Right atrium auricular region (tissue), 2 donors: ENCODE measurements around the gene ANO5. TPM values are rescaled to one million over a fixed set of nuclear protein-coding genes. Genes with fewer than 3 reads are reported as not detected.
"Not testable (repeated sequence)": the region's sequence is repeated elsewhere in the genome, so short reads cannot be mapped to it uniquely, and the experiment has no call there.

Source experiments
- DNase-seq: peaks from one replicate; pipeline ENCODE4 v3.0.0-alpha.2; 2019; ENCODE audit warnings: low spot score
- H3K27ac ChIP-seq, 2 donors: fragments of 200-600 bp; sonication (generic); 1 replicate in 1 of 2; 2 replicates in 1 of 2; pipeline ENCODE4 v1.5.1; 2016 to 2019
- H3K27me3 ChIP-seq, 2 donors: fragments of 200-600 bp; sonication (generic); one replicate each; pipeline versions ENCODE4 v1.5.1 to v1.6.0; 2017 to 2019
- H3K36me3 ChIP-seq: fragments of 200-600 bp; sonication (generic); one replicate; pipeline ENCODE4 v1.5.1; 2016
- H3K4me1 ChIP-seq, 2 donors: fragments of 200-600 bp; sonication (generic); one replicate each; pipeline versions ENCODE4 v1.5.1 to v1.6.0; 2017 to 2019
- H3K4me3 ChIP-seq, 2 donors: fragments of 200-600 bp; sonication (generic); 1 replicate in 1 of 2; 2 replicates in 1 of 2; pipeline ENCODE4 v1.5.1; 2017 to 2019; ENCODE audit warnings: mild to moderate bottlenecking in 1 of 2, moderate library complexity in 1 of 2
- H3K9me3 ChIP-seq, 2 donors: fragments of 200-600 bp; sonication (generic); one replicate each; pipeline ENCODE4 v1.5.1; 2019
- CTCF ChIP-seq, 2 donors: fragments of 200-600 bp; sonication (generic); IDR thresholded peaks; one replicate each; pipeline ENCODE4 v1.5.1; 2019; ENCODE audit warnings: antibody characterized with exemption in 2 of 2
- total RNA-seq, 2 donors: library from RNA; depleted of rRNA; stranded (reverse); fragments of >200 nt; gene quantifications; one replicate each; pipeline ENCODE4 v1.1.0, GENCODE V29; 2016

ANO5 gene
- total RNA-seq, 2 donors from 2014 or later = 38.7 to 94.3 TPM

- Histone ChIP-seq H3K4me3 (no peak overlapping the region), H3K27me3 (no peaks in the 10 kb centered on the region), H3K36me3 (peaks cover 20% of the 10 kb centered on the region), H3K4me1 (no peaks in the 10 kb centered on the region), H3K27ac (no peak overlapping the region), H3K9me3 (no peaks in the 10 kb centered on the region)
- TF ChIP-seq CTCF (IDR thresholded peaks at IDR 0.05) = no peak
- no peak for DNase-seq
Observed at GRCh38 chr11:22273781-22274180, 80.9 kb downstream of the ANO5 start.

- TF ChIP-seq CTCF (IDR thresholded peaks at IDR 0.05) = no peak
- no peak for DNase-seq
- Histone ChIP-seq H3K36me3 (peaks cover 19% of the 10 kb centered on the region), H3K9me3 (no peaks in the 10 kb centered on the region), H3K4me3 (no peak overlapping the region), H3K4me1 (no peaks in the 10 kb centered on the region), H3K27ac (no peak overlapping the region), H3K27me3 (no peaks in the 10 kb centered on the region)
Observed at GRCh38 chr11:22275600-22275999, 82.7 kb downstream of the ANO5 start.

GRCh38 chr11:22276535-22276934 lies 83.7 kb downstream of the ANO5 start:
- Histone ChIP-seq H3K27ac (no peak overlapping the region), H3K4me3 (no peak overlapping the region), H3K27me3 (no peaks in the 10 kb centered on the region), H3K4me1 (no peaks in the 10 kb centered on the region), H3K9me3 (no peaks in the 10 kb centered on the region), H3K36me3 (peaks cover 13% of the 10 kb centered on the region)
- no peak for TF ChIP-seq CTCF (IDR thresholded peaks at IDR 0.05)
- DNase-seq = no peak

GRCh38 chr11:22284991-22285390 lies 92.1 kb downstream of the ANO5 start:
- not testable (repeated sequence) for H3K4me1 ChIP-seq, H3K36me3 ChIP-seq, H3K27ac ChIP-seq, H3K27me3 ChIP-seq, H3K4me3 ChIP-seq, DNase-seq, H3K9me3 ChIP-seq

- Histone ChIP-seq H3K27ac (no peak overlapping the region), H3K4me3 (no peak overlapping the region)
- TF ChIP-seq CTCF (IDR thresholded peaks at IDR 0.05) = no peak
Observed at GRCh38 chr11:22302368-22302767, 109.5 kb downstream of the ANO5 start.

GRCh38 chr11:22304337-22304961 lies 111.6 kb downstream of the ANO5 start:
- Histone ChIP-seq H3K4me3 (no peak overlapping the region), H3K36me3 (no peaks in the 10 kb centered on the region), H3K27ac (no peak overlapping the region), H3K27me3 (no peaks in the 10 kb centered on the region), H3K4me1 (no peaks in the 10 kb centered on the region), H3K9me3 (peaks cover 0 to 7% of the 10 kb centered on the region in 2 donors)
- TF ChIP-seq CTCF (IDR thresholded peaks at IDR 0.05) = peak; percentile 52 to 78
- DNase-seq = no peak

More at GRCh38 chr11:22302368-22302767, 109.5 kb downstream of the ANO5 start:
- Histone ChIP-seq H3K4me1 (no peaks in the 10 kb centered on the region), H3K36me3 (no peaks in the 10 kb centered on the region), H3K9me3 (no peaks in the 10 kb centered on the region), H3K27me3 (no peaks in the 10 kb centered on the region)
- no peak for DNase-seq
